MM.1S (cell line): ENCODE data around the gene CDK9.

Source experiments
- DNase-seq: peaks from one replicate; pipeline ENCODE4 v3.0.0-alpha.2; 2015
- H2AFZ ChIP-seq: fragments of 300-600 bp; sonication (generic); 2 replicates; pipeline ENCODE4 v1.6.0; 2016; ENCODE audit warnings: antibody characterized with exemption, low read length
- H3F3A ChIP-seq: fragments of 300-600 bp; sonication (generic); 2 replicates; pipeline ENCODE4 v1.6.1; 2016; ENCODE audit warnings: mild to moderate bottlenecking, antibody characterized with exemption, low read length, moderate library complexity, mixed read lengths; ENCODE audit not compliant: insufficient read depth
- H3K27ac ChIP-seq: fragments of 300-600 bp; sonication (generic); 2 replicates; pipeline ENCODE4 v1.5.1; 2016; ENCODE audit warnings: mild to moderate bottlenecking, low read length
- H3K27me3 ChIP-seq: fragments of 300-600 bp; sonication (generic); replicated peaks from 2 replicates; pipeline ENCODE4 v1.6.0; 2016; ENCODE audit warnings: low read length; ENCODE audit not compliant: insufficient read depth
- H3K36me3 ChIP-seq: fragments of 300-600 bp; sonication (generic); replicated peaks from 2 replicates; pipeline ENCODE4 v1.6.1; 2016; ENCODE audit warnings: mild to moderate bottlenecking, low read length, mixed read lengths; ENCODE audit not compliant: insufficient read depth
- H3K4me1 ChIP-seq: fragments of 300-600 bp; sonication (generic); 2 replicates; pipeline ENCODE4 v1.6.1; 2016; ENCODE audit warnings: low read length, mixed read lengths
- H3K4me2 ChIP-seq: fragments of 300-600 bp; sonication (generic); 2 replicates; pipeline ENCODE4 v1.6.0; 2016; ENCODE audit warnings: low read depth, low read length
- H3K4me3 ChIP-seq: fragments of 300-600 bp; sonication (generic); 2 replicates; pipeline ENCODE4 v1.5.1; 2016; ENCODE audit warnings: low read length, mixed read lengths
- H3K79me2 ChIP-seq: fragments of 300-600 bp; sonication (generic); 2 replicates; pipeline ENCODE4 v1.6.1; 2016; ENCODE audit warnings: mixed run types, low read length, mixed read lengths
- H3K9ac ChIP-seq: fragments of 300-600 bp; sonication (generic); 2 replicates; pipeline ENCODE4 v1.6.1; 2016; ENCODE audit warnings: low read length, mixed read lengths
- H3K9me2 ChIP-seq: fragments of 300-600 bp; sonication (generic); replicated peaks from 2 replicates; pipeline ENCODE4 v1.6.1; 2016; ENCODE audit warnings: mild to moderate bottlenecking, low read length, mixed read lengths; ENCODE audit not compliant: insufficient read depth
- H3K9me3 ChIP-seq: fragments of 300-600 bp; sonication (generic); replicated peaks from 2 replicates; pipeline ENCODE4 v1.6.1; 2016; ENCODE audit warnings: mild to moderate bottlenecking, low read length, mixed read lengths; ENCODE audit not compliant: insufficient read depth
- H4K20me1 ChIP-seq: fragments of 300-600 bp; sonication (generic); 2 replicates; pipeline ENCODE4 v1.6.1; 2016; ENCODE audit warnings: mild to moderate bottlenecking, low read length, moderate library complexity, mixed read lengths; ENCODE audit not compliant: insufficient read depth
- EZH2 ChIP-seq: fragments of 300-600 bp; sonication (generic); optimal IDR thresholded peaks from 2 replicates; pipeline ENCODE3; 2017; ENCODE audit warnings: low read depth, mild to moderate bottlenecking, antibody characterized with exemption, low read length, mixed read lengths
- EZH2phosphoT487 ChIP-seq: fragments of 300-600 bp; sonication (generic); IDR thresholded peaks from 2 replicates; pipeline ENCODE4 v1.6.1; 2018; ENCODE audit warnings: antibody characterized with exemption, low read length
- TF ChIP-seq, protein P1 (sequence below): fragments of 300-600 bp; sonication (generic); IDR thresholded peaks from 2 replicates; pipeline ENCODE4 v1.5.1; 2016; ENCODE audit warnings: antibody characterized with exemption, low read length, mixed read lengths

The CDK9 gene

DNA sequence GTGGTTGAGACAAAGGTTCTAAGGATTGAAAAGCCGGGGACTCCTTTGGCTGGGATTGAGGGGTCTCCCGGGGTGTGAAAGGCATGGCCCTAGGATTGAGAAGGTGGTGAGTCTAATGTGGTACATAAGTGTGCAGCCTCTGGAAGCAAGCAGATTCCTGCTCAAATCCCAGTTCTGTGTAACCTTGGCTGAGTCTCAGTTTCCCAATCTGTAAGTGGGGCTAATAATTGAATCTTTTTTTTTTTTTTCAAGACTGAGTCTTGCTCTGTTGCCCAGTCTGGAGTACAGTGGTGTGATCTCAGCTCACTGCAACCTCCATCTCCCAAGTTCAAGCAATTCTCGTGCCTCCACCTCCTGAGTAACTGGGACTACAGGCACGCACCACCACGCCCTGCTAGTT is 13.2 kb upstream of the CDK9 start:
- Histone ChIP-seq H3K4me2 (no peak overlapping the region), H2AFZ (no peak overlapping the region), H3K27ac (no peak overlapping the region), H3K36me3 (peaks cover 6% of the 10 kb centered on the region; the same call in 1 of the 2 replicates), H3K27me3 (no peaks in the 10 kb centered on the region), H4K20me1 (no peaks in the 10 kb centered on the region), H3K79me2 (peaks cover 69% of the 10 kb centered on the region), H3F3A (peaks cover 38% of the 10 kb centered on the region), H3K4me1 (peaks cover 21% of the 10 kb centered on the region), H3K9me3 (no peaks in the 10 kb centered on the region), H3K4me3 (no peak overlapping the region), H3K9me2 (no peaks in the 10 kb centered on the region), H3K9ac (no peak overlapping the region)
- TF ChIP-seq EZH2 (no peak), EZH2phosphoT487 (no peak)
- TF ChIP-seq, protein P1, sequence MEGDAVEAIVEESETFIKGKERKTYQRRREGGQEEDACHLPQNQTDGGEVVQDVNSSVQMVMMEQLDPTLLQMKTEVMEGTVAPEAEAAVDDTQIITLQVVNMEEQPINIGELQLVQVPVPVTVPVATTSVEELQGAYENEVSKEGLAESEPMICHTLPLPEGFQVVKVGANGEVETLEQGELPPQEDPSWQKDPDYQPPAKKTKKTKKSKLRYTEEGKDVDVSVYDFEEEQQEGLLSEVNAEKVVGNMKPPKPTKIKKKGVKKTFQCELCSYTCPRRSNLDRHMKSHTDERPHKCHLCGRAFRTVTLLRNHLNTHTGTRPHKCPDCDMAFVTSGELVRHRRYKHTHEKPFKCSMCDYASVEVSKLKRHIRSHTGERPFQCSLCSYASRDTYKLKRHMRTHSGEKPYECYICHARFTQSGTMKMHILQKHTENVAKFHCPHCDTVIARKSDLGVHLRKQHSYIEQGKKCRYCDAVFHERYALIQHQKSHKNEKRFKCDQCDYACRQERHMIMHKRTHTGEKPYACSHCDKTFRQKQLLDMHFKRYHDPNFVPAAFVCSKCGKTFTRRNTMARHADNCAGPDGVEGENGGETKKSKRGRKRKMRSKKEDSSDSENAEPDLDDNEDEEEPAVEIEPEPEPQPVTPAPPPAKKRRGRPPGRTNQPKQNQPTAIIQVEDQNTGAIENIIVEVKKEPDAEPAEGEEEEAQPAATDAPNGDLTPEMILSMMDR: no peak
- no peak for DNase-seq

- H3F3A ChIP-seq: peaks cover 44% of the 10 kb centered on the region
- no peaks in the 10 kb centered on the region for H4K20me1 ChIP-seq
- H3K9ac ChIP-seq: no peak overlapping the region
- H3K27me3 ChIP-seq: no peaks in the 10 kb centered on the region
- no peak overlapping the region for H3K4me2 ChIP-seq
- H3K9me3 ChIP-seq: no peaks in the 10 kb centered on the region
- no peak overlapping the region for H3K4me3 ChIP-seq
- TF ChIP-seq EZH2phosphoT487: no peak
- no peak for TF ChIP-seq EZH2
- TF ChIP-seq, protein P1: no peak
- H3K36me3 ChIP-seq: peaks cover 6% of the 10 kb centered on the region; the same call in 1 of the 2 replicates
- no peak overlapping the region for H3K27ac ChIP-seq
- H3K79me2 ChIP-seq: peaks cover 69% of the 10 kb centered on the region
- DNase-seq: no peak
- no peak overlapping the region for H2AFZ ChIP-seq
- H3K4me1 ChIP-seq: peaks cover 21% of the 10 kb centered on the region
- no peaks in the 10 kb centered on the region for H3K9me2 ChIP-seq
Observed at GRCh38 chr9:127773272-127773671, 12.6 kb upstream of the CDK9 start.

DNA sequence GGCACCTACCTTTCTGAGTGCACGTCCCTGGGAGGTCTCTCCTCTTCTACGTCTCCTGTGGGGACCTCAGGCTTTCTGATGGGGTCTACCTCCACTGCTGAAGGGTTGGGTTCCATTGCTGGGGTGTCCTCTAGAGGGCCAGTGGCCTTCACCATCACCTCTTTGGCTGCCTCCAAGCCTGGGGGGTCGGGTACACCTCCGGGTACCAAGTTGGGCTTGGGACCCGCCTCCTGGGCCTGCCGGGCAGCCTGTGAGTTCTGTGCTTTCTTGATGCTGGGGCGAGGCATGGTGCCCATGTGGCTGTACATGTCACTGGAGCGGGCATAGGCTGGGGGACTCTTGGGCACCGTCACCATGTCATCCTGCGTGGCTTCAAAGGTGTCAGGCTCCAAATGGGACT is 11.9 kb upstream of the CDK9 start:
- Histone ChIP-seq H3K4me3 (no peak overlapping the region), H3K4me1 (peaks cover 23% of the 10 kb centered on the region), H3K4me2 (no peak overlapping the region), H3K9me3 (no peaks in the 10 kb centered on the region), H3F3A (peaks cover 51% of the 10 kb centered on the region), H3K79me2 (peaks cover 66% of the 10 kb centered on the region), H3K36me3 (peaks cover 6% of the 10 kb centered on the region; the same call in 1 of the 2 replicates), H3K27ac (no peak overlapping the region), H4K20me1 (no peaks in the 10 kb centered on the region), H2AFZ (no peak overlapping the region), H3K9ac (no peak overlapping the region), H3K9me2 (no peaks in the 10 kb centered on the region), H3K27me3 (no peaks in the 10 kb centered on the region)
- TF ChIP-seq, protein P1: no peak
- TF ChIP-seq EZH2phosphoT487: no peak
- no peak for TF ChIP-seq EZH2
- no peak for DNase-seq
